ENCODE measurements around the gene TRANK1. TPM values are rescaled to one million over a fixed set of nuclear protein-coding genes. Genes with fewer than 3 reads are reported as not detected.

The TRANK1 gene
- total and polyA plus RNA-seq, 2 of the 4 experiments (the other 2 are of a cell fraction), result 7.9 to 12.7 TPM

- WGBS, 2 experiments (ENCODE audit: extremely low coverage in 2 of 2, insufficient read length in 1 of 2), result 51% methylated on average over 2 of the region's 4 CpGs; no CpG with 5 or more reads in 1 of the 2 experiments
- Histone ChIP-seq H3K79me1 (ENCODE audit: low read depth in 1 of 2, low read length in 2 of 2) (no peaks in the 10 kb centered on the region), H4K8ac (ENCODE audit: low read depth in 2 of 2, low read length in 2 of 2) (no peak overlapping the region), H3K14ac (replicated peaks; ENCODE audit: low read depth, low read length) (no peak overlapping the region), H4K5ac (ENCODE audit: low read depth, low read length) (no peak overlapping the region), H3K4ac (ENCODE audit: low read depth, low read length) (no peak overlapping the region), H3K9me3 (ENCODE audit: control insufficient read depth, insufficient read depth, low read length) (no peaks in the 10 kb centered on the region), H3K4me1 (ENCODE audit: control insufficient read depth, insufficient read depth, low read length) (no peaks in the 10 kb centered on the region), H3K23ac (ENCODE audit: low read depth, low read length) (no peak overlapping the region), H4K91ac (ENCODE audit: insufficient read depth, low read depth, low read length) (no peak overlapping the region), H2BK5ac (ENCODE audit: low read depth, low read length, poor library complexity, severe bottlenecking) (no peak overlapping the region), H2BK120ac (ENCODE audit: low read depth, low read length) (no peak overlapping the region), H2AFZ (replicated peaks; ENCODE audit: low read length, poor library complexity) (no peak overlapping the region), H2BK15ac (ENCODE audit: low read depth, low read length) (no peak overlapping the region), H3K18ac (ENCODE audit: low read depth, low read length) (no peak overlapping the region), H3K9me1 (ENCODE audit: insufficient read depth, low read length) (no peaks in the 10 kb centered on the region), H3K9ac (ENCODE audit: low read depth, low read length) (no peak overlapping the region), H3K27ac (ENCODE audit: insufficient read depth, low read length) (no peak overlapping the region), H3K4me3 (ENCODE audit: insufficient read depth, low read depth, low read length) (no peak overlapping the region), H3K27me3 (ENCODE audit: control insufficient read depth, insufficient read depth, low read length) (peaks cover 19% of the 10 kb centered on the region; the same call in 1 of the 2 replicates), H3K4me2 (ENCODE audit: low read depth, low read length) (no peak overlapping the region), H4K20me1 (ENCODE audit: insufficient read depth, low read length) (no peaks in the 10 kb centered on the region), H3K56ac (ENCODE audit: extremely low read depth, insufficient read depth, low read length) (no peak overlapping the region), H2BK20ac (ENCODE audit: low read depth, low read length) (no peak overlapping the region), H2AK9ac (replicated peaks; ENCODE audit: low read depth, low read length, poor library complexity) (no peak overlapping the region), H2AK5ac (ENCODE audit: low read depth, low read length) (no peak overlapping the region), H3K36me3 (ENCODE audit: control insufficient read depth, insufficient read depth, low read length) (no peaks in the 10 kb centered on the region)
- dilution Hi-C loops (cut with HindIII; ENCODE audit: low sequenced_read_pairs, unreplicated experiment), result no loop called here
- ATAC-seq (ENCODE audit: low read depth) (peak; percentile 54; the same call in 1 of the 2 replicates), DNase-seq (no peak)
- intact Hi-C loops (cut with micrococcal nuclease), result no loop called here
- no TSS peak for BruUV-seq (replicated peaks)
- TF ChIP-seq CTCF (conservative IDR thresholded peaks at IDR 0.05; ENCODE audit: low read depth, low read length) (0 out of 2 replicates have a peak, but pooled peaks have one; percentile 13), CHD1 (IDR thresholded peaks at IDR 0.05; ENCODE audit: low read depth, low read length) (no peak), RCOR1 (IDR thresholded peaks at IDR 0.05; ENCODE audit: insufficient replicate concordance, low read length) (no peak), MAZ (IDR thresholded peaks at IDR 0.05; ENCODE audit: borderline replicate concordance, low read depth, low read length) (no peak)
- in situ Hi-C loops (cut with MboI; ENCODE audit: low sequenced_read_pairs), result no loop called here
- CTCF ChIA-PET, result interaction anchor here (0.6 to 1.3 kb wide), 3 partner anchors 9 to 129 kb away, joined by 4 to 7 read pairs (median 4); no protein-coding TSS in a partner anchor
- POLR2A ChIA-PET (ENCODE audit: unreplicated experiment), result no interaction called here
Measured at GRCh38 chr3:36814776-36815175, 130.1 kb downstream of the TRANK1 start.

Data from IMR-90 (cell line).